Measurements from ENCODE around the gene MTA1. TPM values are rescaled to one million over a fixed set of nuclear protein-coding genes. Genes with fewer than 3 reads are reported as not detected.
A peak's percentile ranks its signal among the peaks of the same experiment; 100 is the strongest.

The MTA1 gene
- total RNA-seq, 1 donor from 2014 or later: 60.9 TPM

DNA sequence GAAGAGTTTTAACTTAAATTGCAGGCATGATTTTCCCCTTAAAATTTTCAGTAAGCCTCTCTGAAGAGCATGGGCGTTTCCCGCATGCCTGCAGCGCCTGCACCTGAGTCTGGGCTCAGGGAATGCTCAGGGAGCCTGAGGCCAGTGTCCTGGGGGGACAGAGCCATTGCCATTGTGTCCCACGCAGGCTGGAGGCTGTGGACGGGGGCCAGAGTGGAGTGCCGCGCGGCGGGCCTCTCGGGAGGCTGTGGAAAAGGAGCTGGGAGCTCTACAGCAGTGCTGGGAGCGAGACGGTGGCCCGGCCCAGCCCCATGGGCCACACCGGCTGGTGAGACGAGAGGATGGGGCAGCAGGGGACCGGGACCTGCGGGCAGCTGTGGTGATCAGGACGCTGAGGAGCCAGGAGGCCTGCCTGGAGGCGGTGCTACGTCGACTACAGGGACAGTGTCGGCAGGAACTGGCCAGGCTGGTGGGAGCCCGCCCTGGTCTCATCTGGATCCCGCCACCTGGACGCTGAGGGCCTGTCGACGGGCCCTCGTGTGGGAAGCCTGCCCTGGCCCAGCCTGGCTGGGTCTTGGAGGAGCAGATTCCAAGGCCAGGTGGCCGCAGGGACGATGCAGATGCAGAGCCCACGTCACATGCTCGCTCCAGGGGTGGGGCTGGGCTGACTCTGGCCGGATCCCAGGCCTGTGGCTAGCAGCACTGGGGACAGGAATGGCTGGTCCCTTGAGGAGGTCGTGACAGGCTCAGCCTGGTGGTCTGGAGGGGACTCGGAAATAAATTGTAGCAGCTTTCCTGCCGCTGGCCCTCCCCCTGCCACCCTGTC, 79.0 kb downstream of the MTA1 start:
- no peak for DNase-seq

GRCh38 chr14:105499256-105500035, 79.8 kb downstream of the MTA1 start:
- DNase-seq: peak; percentile 73

DNA sequence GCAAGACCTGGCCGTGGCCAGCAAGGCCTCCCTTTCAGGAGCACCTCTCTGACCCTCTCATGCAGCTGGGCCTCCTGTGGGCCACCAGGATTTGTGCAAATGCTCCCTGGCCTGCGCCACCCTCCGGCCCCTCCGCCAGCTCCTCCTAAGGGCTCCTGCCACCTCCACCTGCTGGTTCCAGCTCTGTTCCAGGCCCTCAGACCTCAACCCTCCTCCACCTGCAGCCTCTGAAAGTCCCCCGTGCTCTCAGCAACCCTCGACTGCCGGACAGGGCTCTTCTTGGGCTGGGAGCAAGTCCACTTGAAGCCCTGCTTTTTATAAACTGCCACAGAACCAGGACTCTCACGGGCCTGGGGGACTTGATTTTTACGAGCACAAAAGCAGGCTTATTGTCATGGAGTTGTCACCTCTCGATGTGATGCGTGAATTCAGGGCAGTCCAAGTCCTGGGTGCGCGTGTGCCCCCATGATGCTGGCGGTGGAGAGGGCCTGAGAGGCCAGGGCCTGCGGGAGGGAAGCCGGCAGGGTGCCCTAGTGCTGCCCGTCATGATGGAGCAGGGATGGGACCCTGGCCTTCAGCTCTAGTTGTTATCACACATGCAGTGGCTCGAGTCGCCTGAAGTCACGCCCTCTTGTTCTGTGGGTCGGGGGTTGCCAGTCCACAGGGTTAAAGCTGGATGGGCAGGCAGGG, 80.6 kb downstream of the MTA1 start:
- DNase-seq: no peak

DNA sequence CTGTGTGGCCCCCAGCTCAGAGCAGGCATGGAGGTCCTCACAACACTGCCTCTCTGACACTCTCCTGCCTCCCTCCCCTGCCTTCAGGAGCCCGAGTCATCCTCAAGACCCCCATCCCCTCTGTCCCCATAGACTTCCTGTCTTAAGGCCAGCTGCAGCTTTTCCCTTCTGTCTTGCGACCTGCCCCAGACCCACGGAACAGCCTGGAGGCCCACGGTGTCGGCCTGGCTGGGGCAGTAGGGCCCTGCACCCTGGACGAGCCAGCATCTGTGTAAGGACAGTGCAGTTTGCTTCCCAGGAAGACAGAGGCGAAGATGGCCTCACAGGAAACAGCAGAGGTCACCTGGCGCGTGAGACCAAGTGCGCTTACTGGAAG, 81.1 kb downstream of the MTA1 start:
- no peak for DNase-seq

DNA sequence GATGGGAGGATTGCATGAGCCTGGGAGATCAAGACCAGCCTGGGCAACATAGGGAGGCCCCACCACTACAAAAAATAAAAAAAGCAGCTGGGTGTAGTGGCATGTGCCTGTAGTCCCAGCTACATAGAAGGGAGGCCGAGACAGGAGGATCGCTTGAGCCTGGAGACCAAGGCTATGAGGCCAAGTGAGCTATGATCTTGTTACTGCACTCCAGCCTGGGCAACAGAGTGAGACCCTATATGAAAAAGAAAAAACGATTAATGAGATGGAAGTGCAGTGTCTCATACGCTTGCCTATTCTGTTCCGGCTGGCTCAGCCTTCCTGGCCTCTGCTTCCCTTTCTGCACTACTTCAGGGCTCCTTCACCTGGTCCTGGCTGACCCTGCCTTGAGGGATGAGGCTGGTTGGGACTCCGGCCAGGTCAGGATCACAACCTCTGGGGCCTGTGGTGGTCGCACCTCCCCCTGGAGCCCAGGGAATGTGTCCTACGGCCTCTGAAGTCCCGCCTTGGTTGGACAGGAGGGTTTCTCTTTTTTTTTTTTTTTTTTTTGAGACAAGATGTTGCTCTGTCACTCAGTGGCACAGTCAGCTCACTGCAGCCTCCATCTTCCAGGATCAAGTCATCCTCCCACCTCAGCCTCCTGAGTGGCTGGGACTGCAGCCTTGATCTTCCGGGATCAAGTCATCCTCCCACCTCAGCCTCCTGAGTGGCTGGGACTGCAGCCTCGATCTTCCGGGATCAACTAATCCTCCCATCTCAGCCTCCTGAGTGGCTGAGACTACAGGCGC, 82.1 kb downstream of the MTA1 start:
- no peak for DNase-seq

DNA sequence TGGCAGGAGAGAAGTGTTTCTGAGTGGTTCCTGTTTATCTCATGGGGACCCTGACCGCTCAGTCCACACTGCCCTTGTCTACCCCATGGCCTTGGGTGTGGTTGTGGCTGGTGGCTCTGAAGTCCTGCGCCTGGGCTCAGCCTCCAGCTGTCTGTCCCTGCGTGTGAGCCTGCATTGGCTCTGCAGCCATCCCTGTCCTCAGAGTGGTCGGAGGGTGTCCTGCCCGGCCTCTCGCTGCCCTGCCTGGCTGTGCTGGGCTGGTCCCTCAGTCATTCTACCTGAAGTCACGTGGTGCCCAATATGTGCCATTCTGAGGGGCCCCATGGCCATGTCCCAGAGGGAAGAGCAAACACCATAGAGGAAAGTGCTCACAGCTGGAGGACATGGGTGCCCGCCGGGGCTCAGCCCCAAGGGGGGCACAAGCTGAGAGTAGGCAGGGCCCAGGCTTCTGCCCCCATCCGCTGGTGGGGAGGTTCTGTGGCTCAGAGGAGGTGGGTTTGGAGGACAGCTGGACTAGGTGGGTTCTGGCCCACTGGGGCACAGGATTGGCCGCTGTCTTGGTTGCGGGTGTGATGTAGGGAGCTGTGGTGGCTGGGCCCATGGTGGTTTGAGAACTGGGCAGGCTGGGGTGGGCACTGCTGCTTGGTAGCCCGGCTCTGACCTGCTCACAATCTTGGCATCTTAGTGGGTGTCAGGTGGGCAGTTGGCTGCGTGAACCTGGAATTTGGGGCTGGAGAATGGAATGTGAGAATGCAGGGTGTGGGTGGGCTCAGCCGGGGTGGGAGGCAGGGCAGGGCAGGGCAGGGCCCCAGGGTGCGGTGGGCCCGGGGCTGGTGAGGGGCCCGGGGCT, 83.0 kb downstream of the MTA1 start:
- DNase-seq: no peak

DNA sequence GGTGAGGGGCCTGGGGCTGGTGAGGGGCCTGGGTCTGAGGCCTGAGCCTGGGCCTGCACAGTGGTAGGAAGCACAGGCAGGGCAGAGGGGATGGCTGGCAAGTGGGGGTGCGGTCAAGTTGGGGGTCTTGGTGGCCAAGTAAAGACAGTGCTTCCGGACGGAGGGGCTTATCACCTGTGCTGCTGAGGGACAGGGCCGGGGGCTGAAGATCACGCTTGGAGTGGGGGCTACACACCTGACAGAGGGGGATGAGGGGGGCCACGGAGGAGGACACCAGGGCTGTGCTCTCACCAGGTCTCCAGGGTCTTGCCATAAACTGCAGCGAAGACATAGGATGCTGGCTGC, 83.6 kb downstream of the MTA1 start:
- no peak for DNase-seq

- no peak for DNase-seq
Measured at GRCh38 chr14:105503935-105504692, 84.5 kb downstream of the MTA1 start.

DNA sequence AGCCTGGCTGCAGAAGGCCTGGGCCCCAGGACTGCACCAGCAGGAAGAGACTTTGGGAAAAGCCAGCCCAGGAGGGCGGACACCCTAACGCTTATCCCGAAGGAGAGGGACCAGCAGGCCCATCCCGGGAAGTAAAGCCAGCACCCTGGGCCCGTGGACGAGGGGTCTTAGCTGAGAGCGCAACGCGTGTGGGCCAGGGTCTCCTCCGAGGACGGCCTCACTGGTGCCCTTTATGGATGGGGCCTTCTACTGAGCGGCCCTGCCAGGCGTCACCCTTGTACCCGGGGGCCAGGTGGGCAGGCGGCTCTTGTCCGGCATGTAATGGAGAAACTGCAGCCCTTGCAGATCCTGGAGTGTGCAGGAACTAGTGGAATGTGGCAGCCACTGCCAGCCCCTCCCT, 85.5 kb downstream of the MTA1 start:
- DNase-seq: no peak

DNA sequence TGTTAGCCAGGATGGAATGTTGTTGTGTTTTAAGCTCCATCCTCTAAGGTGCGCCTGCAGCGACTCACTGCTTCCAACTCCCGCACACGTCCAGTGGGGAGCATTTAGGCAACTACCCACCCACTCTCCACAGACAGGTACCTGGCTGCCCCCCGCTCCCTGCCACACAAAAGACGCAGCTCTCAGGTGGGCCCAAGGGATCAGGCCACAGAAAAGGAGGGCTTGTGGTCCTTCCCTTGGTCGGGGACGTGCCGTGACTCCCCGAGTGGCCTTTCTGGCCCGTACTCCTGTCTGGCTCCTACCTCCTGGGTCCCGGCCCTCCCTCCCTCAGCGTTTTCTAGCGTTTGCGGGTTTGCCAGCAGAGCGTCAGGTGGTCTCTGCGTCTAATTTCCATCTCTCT, 87.6 kb downstream of the MTA1 start:
- no peak for DNase-seq

GRCh38 chr14:105508069-105508468, 88.4 kb downstream of the MTA1 start:
- DNase-seq: no peak

- no peak for DNase-seq
Measured at GRCh38 chr14:105508601-105509000, 89.0 kb downstream of the MTA1 start.

GRCh38 chr14:105517096-105517495, 97.5 kb downstream of the MTA1 start:
- DNase-seq: no peak

GRCh38 chr14:105519946-105520698, 100.5 kb downstream of the MTA1 start:
- no peak for DNase-seq

Other genes with a start within 250 kb of the MTA1 start
- 11.5 TPM for gene NUDT14, start 238.5 kb upstream of the MTA1 start, total RNA-seq
- gene BTBD6, start 171.3 kb upstream of the MTA1 start, total RNA-seq: 65.8 TPM
- 59.8 TPM for gene BRF1, start 118.8 kb upstream of the MTA1 start, total RNA-seq
- gene PACS2, start 105.1 kb upstream of the MTA1 start, total RNA-seq: 84.8 TPM
- gene TEX22, start 21.3 kb upstream of the MTA1 start, total RNA-seq: not detected
- gene CRIP2, start 55.0 kb downstream of the MTA1 start, total RNA-seq: 202 TPM
- 49.3 TPM for gene CRIP1, start 67.1 kb downstream of the MTA1 start, total RNA-seq
- 6.4 TPM for gene TEDC1, start 71.4 kb downstream of the MTA1 start, total RNA-seq
- 12.1 TPM for gene TMEM121, start 106.8 kb downstream of the MTA1 start, total RNA-seq

Data from tongue (tissue), 2 donors.